GM18519 (cell line): ENCODE results near the gene ASCC2.
A peak's percentile ranks its signal among the peaks of the same experiment; 100 is the strongest.
"Not testable (repeated sequence)": the region's sequence is repeated elsewhere in the genome, so short reads cannot be mapped to it uniquely, and the experiment has no call there.

Experiments used
- ATAC-seq: cut with Tn5 transposase; IDR thresholded peaks from one replicate; pipeline ENCODE4 v1.9.1; 2021; ENCODE audit warnings: mild to moderate bottlenecking, moderate library complexity; ENCODE audit not compliant: unreplicated experiment, low FRiP score

ASCC2 gene, protein sequence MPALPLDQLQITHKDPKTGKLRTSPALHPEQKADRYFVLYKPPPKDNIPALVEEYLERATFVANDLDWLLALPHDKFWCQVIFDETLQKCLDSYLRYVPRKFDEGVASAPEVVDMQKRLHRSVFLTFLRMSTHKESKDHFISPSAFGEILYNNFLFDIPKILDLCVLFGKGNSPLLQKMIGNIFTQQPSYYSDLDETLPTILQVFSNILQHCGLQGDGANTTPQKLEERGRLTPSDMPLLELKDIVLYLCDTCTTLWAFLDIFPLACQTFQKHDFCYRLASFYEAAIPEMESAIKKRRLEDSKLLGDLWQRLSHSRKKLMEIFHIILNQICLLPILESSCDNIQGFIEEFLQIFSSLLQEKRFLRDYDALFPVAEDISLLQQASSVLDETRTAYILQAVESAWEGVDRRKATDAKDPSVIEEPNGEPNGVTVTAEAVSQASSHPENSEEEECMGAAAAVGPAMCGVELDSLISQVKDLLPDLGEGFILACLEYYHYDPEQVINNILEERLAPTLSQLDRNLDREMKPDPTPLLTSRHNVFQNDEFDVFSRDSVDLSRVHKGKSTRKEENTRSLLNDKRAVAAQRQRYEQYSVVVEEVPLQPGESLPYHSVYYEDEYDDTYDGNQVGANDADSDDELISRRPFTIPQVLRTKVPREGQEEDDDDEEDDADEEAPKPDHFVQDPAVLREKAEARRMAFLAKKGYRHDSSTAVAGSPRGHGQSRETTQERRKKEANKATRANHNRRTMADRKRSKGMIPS

DNA sequence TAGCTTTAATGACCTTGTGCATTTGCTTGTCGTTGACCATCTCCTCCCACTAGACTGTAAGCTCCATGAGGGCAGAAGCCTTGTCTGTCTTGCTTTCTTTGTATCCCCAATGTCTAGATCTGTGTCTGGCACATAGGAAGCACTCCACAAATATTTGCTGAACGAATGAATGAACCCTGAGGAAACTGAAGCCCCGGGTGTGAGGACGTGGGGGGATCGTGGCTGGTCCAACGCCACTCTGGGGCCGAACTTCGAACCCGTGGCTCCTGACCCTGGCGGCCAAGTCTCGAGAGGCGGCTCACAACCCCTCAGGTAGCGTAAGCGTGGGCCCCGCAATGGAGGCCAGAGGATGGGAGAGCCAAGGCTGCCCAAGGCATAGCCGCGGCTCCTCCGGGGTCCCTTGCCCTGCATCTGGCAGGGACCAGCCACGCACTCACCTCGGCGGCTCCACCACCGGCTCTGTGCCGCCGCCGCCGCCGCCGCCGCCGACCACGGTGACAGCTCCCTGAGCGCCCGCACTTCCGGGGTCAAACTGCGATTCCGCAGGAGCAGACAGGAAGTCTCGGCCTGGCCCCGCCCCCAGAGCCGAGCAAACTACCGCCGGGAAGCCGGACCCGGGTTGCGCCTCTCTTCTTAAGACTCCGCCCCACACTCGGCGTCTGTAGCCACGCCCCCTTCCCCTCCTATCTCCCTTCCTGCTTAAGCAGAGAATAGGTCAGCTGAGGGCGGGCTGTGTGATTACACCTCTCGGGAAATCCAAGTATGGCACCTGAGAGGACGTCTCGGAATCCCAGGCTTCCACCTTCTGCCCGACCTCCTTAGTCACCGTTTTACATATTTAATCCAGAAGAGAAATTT, at the start of gene ASCC2:
TSS of gene ASCC2 (minus strand) at position 534 of the 858 bp plus-strand sequence. CDS start 5,949 bp downstream, outside the sequence.
- ATAC-seq: peak; percentile 67

DNA sequence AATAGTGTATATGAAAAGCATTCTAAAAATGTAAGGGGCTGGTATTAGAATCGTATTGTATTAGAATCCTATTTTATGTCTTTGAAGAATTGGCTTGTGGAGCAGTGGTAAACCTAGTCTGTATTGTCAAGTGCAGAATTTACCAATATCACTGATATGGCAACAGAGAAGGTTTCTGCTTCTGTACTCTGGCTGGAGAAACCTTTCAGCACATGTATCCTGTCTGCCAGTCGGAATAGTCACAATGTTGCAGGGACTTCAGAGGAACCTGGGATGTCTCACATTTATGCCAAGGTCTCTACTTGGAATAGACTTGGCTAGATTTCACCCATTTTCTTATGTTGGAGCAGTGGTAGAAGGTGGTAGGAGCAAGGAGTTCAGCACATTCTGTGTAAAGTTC, 49.3 kb upstream of the ASCC2 start:
- no peak for ATAC-seq

DNA sequence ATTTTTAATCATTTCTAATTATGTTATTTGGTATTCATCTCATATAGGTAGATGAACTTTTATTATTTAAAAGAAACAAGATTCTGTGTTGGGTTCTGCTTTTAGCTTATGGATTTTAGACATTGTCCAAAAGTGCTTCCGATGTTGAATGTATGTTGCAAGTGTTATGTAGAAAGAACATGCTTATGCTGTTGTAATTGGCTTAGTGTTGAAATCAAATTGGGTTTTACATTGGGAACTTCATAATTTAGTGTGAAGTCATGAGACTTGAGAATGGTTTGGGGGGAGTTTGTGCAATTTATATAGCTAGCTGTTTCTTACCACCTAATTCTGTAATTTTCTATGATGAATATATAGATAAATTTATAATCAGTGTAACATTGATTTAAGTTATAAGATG, 48.5 kb upstream of the ASCC2 start:
- ATAC-seq: no peak

DNA sequence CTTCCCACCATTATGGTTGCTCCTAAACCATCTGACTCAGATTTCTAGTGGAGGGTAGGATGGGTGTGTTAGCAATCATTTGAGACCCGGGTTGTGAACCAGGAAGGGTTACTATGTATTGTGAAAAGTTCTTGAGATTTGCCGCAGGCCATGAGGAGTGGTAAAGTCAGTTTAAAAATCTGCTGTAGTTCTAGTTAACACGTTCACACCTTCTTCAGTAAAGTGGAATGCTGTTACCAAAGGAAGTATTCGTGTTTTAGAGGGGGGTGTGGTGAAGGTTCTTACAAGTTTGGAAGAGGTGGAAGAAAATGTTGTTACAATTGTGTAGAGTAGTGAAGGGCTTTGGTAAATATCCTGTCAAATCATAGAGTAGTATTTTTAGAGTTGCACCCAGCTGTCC, 47.5 kb upstream of the ASCC2 start:
- no peak for ATAC-seq

DNA sequence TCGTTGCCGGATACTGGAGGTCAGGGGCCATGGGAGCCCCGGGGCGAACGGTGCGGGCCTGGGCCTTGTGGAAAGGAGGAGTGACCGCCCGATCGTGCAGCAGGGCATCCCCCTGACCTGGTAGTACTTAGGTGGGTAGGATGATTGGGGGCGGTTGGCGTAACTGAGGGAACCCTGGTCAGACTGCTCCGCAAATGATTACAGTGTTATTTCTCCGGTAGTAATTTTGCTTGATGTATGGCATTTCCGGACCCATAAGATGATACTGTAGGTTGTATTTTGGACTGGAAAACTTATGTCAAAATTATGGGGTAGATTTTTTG, 45.7 kb upstream of the ASCC2 start:
- no peak for ATAC-seq

DNA sequence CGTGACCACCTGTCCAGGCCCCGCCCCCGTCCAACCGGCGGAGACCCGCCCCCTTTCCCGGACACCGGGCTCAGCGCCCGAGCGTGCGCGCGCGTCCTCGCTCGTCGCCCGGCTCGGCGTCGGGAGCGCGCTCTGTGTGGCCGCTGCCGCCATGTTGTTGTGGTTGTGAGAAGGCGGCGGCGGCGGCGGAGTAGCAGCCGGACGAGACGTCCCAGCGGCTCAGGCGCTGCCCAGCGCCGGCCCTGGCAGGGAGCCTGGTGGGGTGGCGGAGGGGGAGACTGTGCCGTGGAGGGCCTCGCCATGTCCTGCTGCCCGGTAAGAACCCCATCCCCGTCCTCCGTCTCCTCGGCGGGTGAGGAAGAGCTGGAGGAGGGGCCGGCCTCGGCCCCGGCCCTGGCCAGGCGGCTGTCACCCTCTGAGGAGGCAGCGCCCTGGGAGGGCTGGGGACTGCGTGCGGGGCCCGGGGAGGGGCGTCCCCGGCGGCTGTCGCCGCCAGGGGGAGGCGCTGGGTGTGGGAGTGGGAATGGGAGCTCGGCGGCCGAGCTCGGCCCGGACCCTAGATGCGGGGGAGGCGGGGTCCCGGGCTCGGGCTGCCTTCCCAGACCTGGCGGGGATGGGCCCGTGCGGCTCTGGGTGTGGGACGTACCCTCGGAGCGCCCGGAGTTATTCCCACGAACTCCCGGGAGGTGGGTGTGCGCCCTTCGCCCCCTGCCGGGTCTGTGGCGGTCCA, 45.1 kb upstream of the ASCC2 start, which contains the start of gene MTMR3:
TSS of gene MTMR3 (plus strand) at position 130 of the 730 bp plus-strand sequence. CDS start 87,886 bp downstream, outside the sequence.
- no peak for ATAC-seq

- no peak for ATAC-seq
These were observed 44.6 kb upstream of the ASCC2 start for GRCh38 chr22:29882716-29883044.

- no peak for ATAC-seq
These were observed 41.7 kb upstream of the ASCC2 start for GRCh38 chr22:29879753-29880152.

GRCh38 chr22:29877620-29878019, 39.5 kb upstream of the ASCC2 start:
- no peak for ATAC-seq

DNA sequence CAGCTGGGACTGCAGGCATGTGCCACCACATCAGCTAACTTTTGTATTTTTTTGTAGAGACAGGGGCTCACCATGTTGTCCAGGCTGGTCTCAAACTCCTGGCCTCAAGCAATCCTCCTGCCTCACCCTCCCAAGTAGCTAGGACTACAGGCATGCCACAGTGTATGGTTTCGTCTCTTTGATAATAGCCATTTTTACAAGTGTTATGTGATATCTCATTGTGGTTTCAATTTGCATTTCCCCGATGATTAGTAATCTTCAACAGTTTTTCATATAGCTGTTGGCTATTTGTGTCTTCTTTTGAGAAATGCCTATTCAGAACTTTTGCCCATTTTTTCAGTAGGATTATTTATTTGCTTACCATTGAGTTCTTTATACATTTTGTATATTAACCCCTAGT, 35.9 kb upstream of the ASCC2 start:
- ATAC-seq: no peak

GRCh38 chr22:29872989-29873388, 34.9 kb upstream of the ASCC2 start:
- ATAC-seq: no peak

GRCh38 chr22:29872144-29872893, 34.2 kb upstream of the ASCC2 start:
- no peak for ATAC-seq

DNA sequence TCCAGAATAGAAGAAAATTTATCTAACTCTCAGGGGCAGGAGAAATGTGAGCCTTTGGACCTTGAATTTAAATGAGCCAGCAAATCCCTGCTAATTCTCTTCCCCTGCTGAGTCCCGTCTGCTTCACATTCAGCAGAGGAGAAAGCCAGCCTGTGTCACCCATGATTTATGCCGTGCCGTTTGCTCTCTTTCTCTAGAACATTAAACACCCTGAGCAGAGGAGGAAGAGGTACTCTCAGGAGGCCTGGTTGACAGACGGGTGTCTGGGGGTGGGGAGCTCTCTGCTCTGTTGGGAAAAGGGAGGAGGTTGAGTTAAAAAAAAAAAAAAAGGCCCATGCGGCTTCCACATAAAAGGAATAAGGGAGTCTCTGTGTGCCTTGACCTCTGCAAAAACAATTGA, 33.6 kb upstream of the ASCC2 start:
- ATAC-seq: no peak

- ATAC-seq: no peak
These were observed 32.5 kb upstream of the ASCC2 start for GRCh38 chr22:29870574-29870973.

- no peak for ATAC-seq
These were observed 29.8 kb upstream of the ASCC2 start for GRCh38 chr22:29867851-29868250.

GRCh38 chr22:29867260-29867659, 29.2 kb upstream of the ASCC2 start:
- ATAC-seq: no peak

DNA sequence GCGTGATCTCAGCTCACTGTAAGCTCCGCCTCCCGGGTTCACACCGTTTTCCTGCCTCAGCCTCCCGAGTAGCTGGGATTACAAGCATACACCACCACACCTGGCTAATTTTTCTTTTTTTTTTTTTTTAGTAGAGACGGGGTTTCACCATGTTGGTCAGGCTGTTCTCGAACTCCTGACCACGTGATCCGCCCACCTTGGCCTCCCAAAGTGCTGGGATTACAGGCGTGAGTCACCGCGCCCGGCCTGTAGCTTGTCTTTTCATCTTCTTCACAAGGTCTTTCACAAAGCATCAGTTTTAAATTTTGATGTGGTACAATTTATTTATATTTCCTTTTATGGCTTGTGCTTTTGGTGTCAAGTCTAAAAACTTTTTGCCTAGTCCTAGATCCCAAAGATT, 27.5 kb upstream of the ASCC2 start:
- not testable (repeated sequence) for ATAC-seq

GRCh38 chr22:29861672-29862297, 23.7 kb upstream of the ASCC2 start:
- no peak for ATAC-seq
